ENCODE data around the gene RNF32. TPM values are rescaled to one million over a fixed set of nuclear protein-coding genes. Genes with fewer than 3 reads are reported as not detected.

RNF32 gene
- total and polyA plus RNA-seq, 4 experiments from 2014 or later: 1.3 to 2.0 (median 1.7) TPM

GRCh38 chr7:156657681-156658080 is 17.1 kb downstream of the RNF32 start:
- H3K4me3 Mint-ChIP-seq: no peak overlapping the region
- DNase-seq: no peak
- POLR2A ChIA-PET (ENCODE audit: partially characterized antibody): no interaction called here
- H3K36me3 Mint-ChIP-seq: no peaks in the 10 kb centered on the region
- Histone ChIP-seq H3K27me3 (ENCODE audit: insufficient read depth, low read length) (no peaks in the 10 kb centered on the region), H3K36me3 (ENCODE audit: insufficient read depth, low read length) (no peaks in the 10 kb centered on the region), H3K9me3 (ENCODE audit: control insufficient read depth in 1 of 2, low read length in 2 of 2) (no peaks in the 10 kb centered on the region), H3K4me3 (ENCODE audit: low read length in 2 of 2) (no peak overlapping the region), H3K4me1 (ENCODE audit: insufficient read depth, low read length) (no peaks in the 10 kb centered on the region), H3K27ac (ENCODE audit: low read depth, low read length) (no peak overlapping the region)
- no peaks in the 10 kb centered on the region for H3K9me3 Mint-ChIP-seq
- peaks cover 5 to 14% of the 10 kb centered on the region in 2 donors for H3K27me3 Mint-ChIP-seq
- intact Hi-C loops (cut with micrococcal nuclease): no loop called here
- CTCF ChIA-PET (ENCODE audit: partially characterized antibody): no interaction called here
- peaks cover 0 to 3% (median 0%) of the 10 kb centered on the region in 4 donors for H3K4me1 Mint-ChIP-seq
- H3K27ac Mint-ChIP-seq: no peak overlapping the region

GRCh38 chr7:156659203-156659602 is 18.6 kb downstream of the RNF32 start:
- Histone ChIP-seq H3K27me3 (ENCODE audit: insufficient read depth, low read length) (no peaks in the 10 kb centered on the region), H3K36me3 (ENCODE audit: insufficient read depth, low read length) (no peaks in the 10 kb centered on the region), H3K9me3 (ENCODE audit: control insufficient read depth in 1 of 2, low read length in 2 of 2) (no peaks in the 10 kb centered on the region), H3K27ac (ENCODE audit: low read depth, low read length) (no peak overlapping the region), H3K4me1 (ENCODE audit: insufficient read depth, low read length) (no peaks in the 10 kb centered on the region), H3K4me3 (ENCODE audit: low read length in 2 of 2) (no peak overlapping the region)
- intact Hi-C loops (cut with micrococcal nuclease): no loop called here
- ChIA-PET POLR2A (ENCODE audit: partially characterized antibody) (no interaction called here), CTCF (ENCODE audit: partially characterized antibody) (no interaction called here)
- H3K4me3 Mint-ChIP-seq: no peak overlapping the region
- H3K9me3 Mint-ChIP-seq: no peaks in the 10 kb centered on the region
- DNase-seq: no peak
- H3K36me3 Mint-ChIP-seq: no peaks in the 10 kb centered on the region
- H3K27ac Mint-ChIP-seq: no peak overlapping the region
- H3K4me1 Mint-ChIP-seq: peaks cover 0 to 3% (median 0%) of the 10 kb centered on the region in 4 donors
- peaks cover 0 to 9% of the 10 kb centered on the region in 2 donors for H3K27me3 Mint-ChIP-seq

GRCh38 chr7:156659961-156660360 is 19.4 kb downstream of the RNF32 start:
- POLR2A ChIA-PET (ENCODE audit: partially characterized antibody): no interaction called here
- H3K9me3 ChIP-seq (ENCODE audit: control insufficient read depth in 1 of 2, low read length in 2 of 2): no peaks in the 10 kb centered on the region

GRCh38 chr7:156661637-156662036 is 21.1 kb downstream of the RNF32 start:
- H3K27ac Mint-ChIP-seq: no peak overlapping the region
- CTCF ChIA-PET (ENCODE audit: partially characterized antibody): no interaction called here

More at GRCh38 chr7:156659961-156660360, 19.4 kb downstream of the RNF32 start:
- Histone ChIP-seq H3K4me1 (ENCODE audit: insufficient read depth, low read length) (no peaks in the 10 kb centered on the region), H3K27ac (ENCODE audit: low read depth, low read length) (no peak overlapping the region), H3K27me3 (ENCODE audit: insufficient read depth, low read length) (no peaks in the 10 kb centered on the region), H3K36me3 (ENCODE audit: insufficient read depth, low read length) (no peaks in the 10 kb centered on the region), H3K4me3 (ENCODE audit: low read length in 2 of 2) (no peak overlapping the region)
- Mint-ChIP-seq H3K27me3 (peaks cover 0 to 5% of the 10 kb centered on the region in 2 donors), H3K36me3 (no peaks in the 10 kb centered on the region), H3K4me3 (no peak overlapping the region), H3K9me3 (no peaks in the 10 kb centered on the region), H3K27ac (no peak overlapping the region), H3K4me1 (peaks cover 0 to 3% (median 0%) of the 10 kb centered on the region in 4 donors)
- no peak for DNase-seq
- CTCF ChIA-PET (ENCODE audit: partially characterized antibody): no interaction called here
- intact Hi-C loops (cut with micrococcal nuclease): no loop called here

GRCh38 chr7:156662277-156662676 is 21.7 kb downstream of the RNF32 start:
- POLR2A ChIA-PET (ENCODE audit: partially characterized antibody): no interaction called here
- no peaks in the 10 kb centered on the region for H3K9me3 Mint-ChIP-seq
- intact Hi-C loops (cut with micrococcal nuclease): no loop called here

More at GRCh38 chr7:156661637-156662036, 21.1 kb downstream of the RNF32 start:
- no peaks in the 10 kb centered on the region for H3K36me3 ChIP-seq (ENCODE audit: insufficient read depth, low read length)
- no peak overlapping the region for H3K4me3 ChIP-seq (ENCODE audit: low read length in 2 of 2)
- no peaks in the 10 kb centered on the region for H3K4me1 ChIP-seq (ENCODE audit: insufficient read depth, low read length)
- Mint-ChIP-seq H3K9me3 (no peaks in the 10 kb centered on the region), H3K27me3 (peaks cover 0 to 2% of the 10 kb centered on the region in 2 donors), H3K4me1 (peaks cover 0 to 3% (median 0%) of the 10 kb centered on the region in 4 donors), H3K4me3 (no peak overlapping the region), H3K36me3 (no peaks in the 10 kb centered on the region)
- H3K9me3 ChIP-seq (ENCODE audit: control insufficient read depth in 1 of 2, low read length in 2 of 2): no peaks in the 10 kb centered on the region
- H3K27me3 ChIP-seq (ENCODE audit: insufficient read depth, low read length): no peaks in the 10 kb centered on the region
- intact Hi-C loops (cut with micrococcal nuclease): no loop called here
- DNase-seq: no peak
- POLR2A ChIA-PET (ENCODE audit: partially characterized antibody): no interaction called here
- H3K27ac ChIP-seq (ENCODE audit: low read depth, low read length): no peak overlapping the region

GRCh38 chr7:156665101-156665500 is 24.5 kb downstream of the RNF32 start:
- no peak overlapping the region for H3K4me3 ChIP-seq (ENCODE audit: low read length in 2 of 2)
- H3K36me3 ChIP-seq (ENCODE audit: insufficient read depth, low read length): no peaks in the 10 kb centered on the region
- no peaks in the 10 kb centered on the region for H3K27me3 Mint-ChIP-seq
- ChIA-PET CTCF (ENCODE audit: partially characterized antibody) (no interaction called here), POLR2A (ENCODE audit: partially characterized antibody) (no interaction called here)
- peaks cover 0 to 1% (median 0%) of the 10 kb centered on the region in 4 donors for H3K4me1 Mint-ChIP-seq
- no peak overlapping the region for H3K27ac ChIP-seq (ENCODE audit: low read depth, low read length)
- no peak for DNase-seq
- no peak overlapping the region for H3K27ac Mint-ChIP-seq
- H3K4me1 ChIP-seq (ENCODE audit: insufficient read depth, low read length): no peaks in the 10 kb centered on the region
- no peaks in the 10 kb centered on the region for H3K27me3 ChIP-seq (ENCODE audit: insufficient read depth, low read length)
- no peaks in the 10 kb centered on the region for H3K9me3 Mint-ChIP-seq
- peaks cover 4 to 9% of the 10 kb centered on the region in 2 donors for H3K36me3 Mint-ChIP-seq
- H3K4me3 Mint-ChIP-seq: no peak overlapping the region
- no peaks in the 10 kb centered on the region for H3K9me3 ChIP-seq (ENCODE audit: control insufficient read depth in 1 of 2, low read length in 2 of 2)
- intact Hi-C loops (cut with micrococcal nuclease): no loop called here

More at GRCh38 chr7:156662277-156662676, 21.7 kb downstream of the RNF32 start:
- H3K36me3 Mint-ChIP-seq: no peaks in the 10 kb centered on the region
- H3K27me3 Mint-ChIP-seq: peaks cover 0 to 2% of the 10 kb centered on the region in 2 donors
- H3K27ac Mint-ChIP-seq: no peak overlapping the region
- CTCF ChIA-PET (ENCODE audit: partially characterized antibody): no interaction called here
- no peak overlapping the region for H3K27ac ChIP-seq (ENCODE audit: low read depth, low read length)
- H3K27me3 ChIP-seq (ENCODE audit: insufficient read depth, low read length): no peaks in the 10 kb centered on the region
- H3K36me3 ChIP-seq (ENCODE audit: insufficient read depth, low read length): no peaks in the 10 kb centered on the region
- no peak for DNase-seq
- H3K4me1 ChIP-seq (ENCODE audit: insufficient read depth, low read length): no peaks in the 10 kb centered on the region
- no peak overlapping the region for H3K4me3 Mint-ChIP-seq
- H3K9me3 ChIP-seq (ENCODE audit: control insufficient read depth in 1 of 2, low read length in 2 of 2): no peaks in the 10 kb centered on the region
- H3K4me3 ChIP-seq (ENCODE audit: low read length in 2 of 2): no peak overlapping the region
- peaks cover 0 to 3% (median 0%) of the 10 kb centered on the region in 4 donors for H3K4me1 Mint-ChIP-seq

- intact Hi-C loops (cut with micrococcal nuclease): no loop called here
- H3K36me3 Mint-ChIP-seq: peaks cover 14 to 15% of the 10 kb centered on the region in 2 donors
- POLR2A ChIA-PET (ENCODE audit: partially characterized antibody): no interaction called here
Observed at GRCh38 chr7:156666368-156667109, 26.0 kb downstream of the RNF32 start.

More at GRCh38 chr7:156666368-156667109, 26.0 kb downstream of the RNF32 start:
- H3K27ac Mint-ChIP-seq: no peak overlapping the region
- Histone ChIP-seq H3K27me3 (ENCODE audit: insufficient read depth, low read length) (no peaks in the 10 kb centered on the region), H3K4me3 (ENCODE audit: low read length in 2 of 2) (no peak overlapping the region), H3K9me3 (ENCODE audit: control insufficient read depth in 1 of 2, low read length in 2 of 2) (no peaks in the 10 kb centered on the region), H3K27ac (ENCODE audit: low read depth, low read length) (no peak overlapping the region), H3K36me3 (ENCODE audit: insufficient read depth, low read length) (no peaks in the 10 kb centered on the region), H3K4me1 (ENCODE audit: insufficient read depth, low read length) (no peaks in the 10 kb centered on the region)
- no peaks in the 10 kb centered on the region for H3K4me1 Mint-ChIP-seq
- H3K9me3 Mint-ChIP-seq: peaks cover 0 to 2% (median 0%) of the 10 kb centered on the region in 8 donors
- H3K27me3 Mint-ChIP-seq: no peaks in the 10 kb centered on the region
- no peak overlapping the region for H3K4me3 Mint-ChIP-seq
- CTCF ChIA-PET (ENCODE audit: partially characterized antibody): no interaction called here
- DNase-seq: no peak

Data from CD4-positive, alpha-beta memory T cell (primary cell).